WI38 (cell line): ENCODE results near the gene ATG5.

ENCODE experiments used
- H3K4me3 ChIP-seq: 2 replicates; pipeline ENCODE4 v1.5.1; 2011; ENCODE audit warnings: low read depth, mild to moderate bottlenecking, control low read depth, low read length
- CTCF ChIP-seq: IDR thresholded peaks from 2 replicates; pipeline ENCODE4 v1.5.1; 2012; ENCODE audit warnings: low read depth, mild to moderate bottlenecking, control low read depth, low read length

Gene ATG5

DNA sequence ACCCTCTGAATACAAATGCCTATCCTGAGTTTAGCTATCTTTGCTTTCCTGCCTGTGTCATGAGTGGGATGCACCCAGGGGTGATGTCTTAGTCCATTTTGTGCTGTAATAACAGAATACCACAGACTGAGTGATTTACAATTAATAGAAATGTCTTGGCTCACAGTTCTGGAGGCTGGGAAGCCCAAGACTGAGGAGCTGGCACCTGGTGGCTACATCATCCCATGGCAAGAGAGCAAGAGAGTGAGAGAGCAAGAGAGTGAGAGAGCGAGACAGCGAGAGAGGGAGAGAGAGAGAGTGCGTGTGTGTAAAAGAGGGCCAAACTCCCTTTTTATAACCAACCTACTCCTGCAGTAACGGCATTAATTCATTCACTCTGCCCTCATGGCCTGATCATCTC is 162.6 kb downstream of the ATG5 start:
- TF ChIP-seq CTCF, result no peak

DNA sequence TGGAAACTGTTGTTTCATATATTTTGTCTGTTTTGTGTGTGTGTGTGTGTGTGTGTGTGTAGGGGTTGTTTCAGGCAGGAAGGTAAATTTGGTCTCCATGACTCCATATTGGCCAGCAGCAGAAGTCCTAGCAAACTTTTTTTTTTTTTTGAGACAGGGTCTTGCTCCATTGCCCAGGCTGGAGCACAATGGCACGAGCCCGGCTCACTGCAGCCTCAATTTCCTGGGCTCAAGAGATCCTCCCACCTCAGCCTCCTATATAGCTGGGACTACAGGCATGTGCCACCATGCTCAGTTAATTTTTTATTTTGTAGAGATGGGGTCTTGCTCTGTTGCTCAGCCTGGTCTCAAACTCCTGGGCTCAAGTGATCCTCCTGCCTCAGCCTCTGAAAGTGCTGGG is 163.7 kb downstream of the ATG5 start:
- TF ChIP-seq CTCF, result no peak
- no peak overlapping the region for H3K4me3 ChIP-seq

More for the DNA sequence above, 162.6 kb downstream of the ATG5 start:
- H3K4me3 ChIP-seq, result no peak overlapping the region

GRCh38 chr6:106161311-106161874 is 164.2 kb downstream of the ATG5 start:
- H3K4me3 ChIP-seq, result no peak overlapping the region
- no peak for TF ChIP-seq CTCF

DNA sequence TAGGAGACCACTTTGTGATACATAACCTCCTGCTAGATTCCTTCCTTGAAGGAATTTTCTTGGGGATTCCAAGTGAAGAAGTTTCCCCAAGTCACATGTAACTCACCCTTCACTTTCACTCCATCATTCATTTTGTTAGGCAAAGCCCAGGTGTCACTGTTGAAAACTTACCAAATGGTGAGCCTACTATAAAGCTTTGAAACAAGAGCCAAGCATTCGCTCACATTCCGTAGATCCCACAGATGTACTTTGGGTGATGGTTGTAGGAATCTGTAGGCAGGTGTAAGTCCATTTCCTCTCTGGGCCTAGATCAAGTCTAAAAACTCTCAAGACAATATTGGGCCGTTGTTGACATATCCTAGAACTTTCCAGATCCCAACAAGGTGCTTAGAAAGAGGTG is 165.4 kb downstream of the ATG5 start:
- TF ChIP-seq CTCF, result no peak
- no peak overlapping the region for H3K4me3 ChIP-seq

DNA sequence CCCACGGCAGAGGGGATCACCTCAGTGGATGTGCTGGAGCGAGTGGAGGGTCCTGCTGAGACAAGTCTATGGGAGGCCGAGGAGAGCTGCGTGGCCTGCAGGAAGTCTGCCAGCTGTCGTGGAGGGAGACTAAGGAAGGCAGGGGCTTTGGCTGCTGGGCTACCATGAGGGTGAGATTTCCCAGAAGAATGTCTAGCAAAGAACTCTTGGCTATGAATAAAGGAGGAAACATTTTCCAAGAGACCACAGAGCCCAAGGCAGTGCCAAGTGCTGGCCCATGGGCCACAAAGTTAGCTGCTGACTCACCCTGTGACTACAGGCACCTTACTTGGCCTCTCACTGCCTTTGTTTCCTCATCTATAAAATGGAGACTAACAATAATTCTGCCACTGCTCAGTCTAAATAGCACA is 166.0 kb downstream of the ATG5 start:
- TF ChIP-seq CTCF, result no peak
- H3K4me3 ChIP-seq, result no peak overlapping the region

- no peak for TF ChIP-seq CTCF
- no peak overlapping the region for H3K4me3 ChIP-seq
These were observed 166.7 kb downstream of the ATG5 start for GRCh38 chr6:106158816-106159215.

DNA sequence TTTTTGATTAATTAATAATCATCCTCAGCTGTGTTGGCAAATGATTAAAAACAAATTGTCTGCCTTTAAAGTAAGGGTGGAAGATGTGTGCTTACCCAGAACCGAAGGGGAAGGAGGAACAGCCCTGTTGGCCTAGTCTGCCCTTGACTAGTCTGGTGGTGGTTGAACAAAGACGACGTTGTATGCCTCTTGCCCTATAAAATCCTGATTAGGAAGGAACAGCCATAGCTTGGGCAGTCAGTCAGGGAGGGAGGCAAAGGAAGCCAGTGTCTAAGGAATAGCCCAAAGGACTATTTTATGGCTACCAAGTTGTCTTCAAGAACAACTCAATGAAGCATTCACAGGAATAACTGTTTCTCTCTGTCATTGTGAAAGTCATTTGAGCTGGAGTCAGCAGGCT is 168.7 kb downstream of the ATG5 start:
- TF ChIP-seq CTCF, result no peak
- H3K4me3 ChIP-seq, result no peak overlapping the region
